HepG2 (cell line): ENCODE data around the gene RIMKLB. TPM values are rescaled to one million over a fixed set of nuclear protein-coding genes. Genes with fewer than 3 reads are reported as not detected.

ENCODE experiments used
- ATAC-seq: fragments of 200-7000 bp; cut with Tn5 transposase; 3 replicates; pipeline ENCODE4 v1.9.1; 2020; ENCODE audit warnings: mild to moderate bottlenecking, moderate library complexity
- BruUV-seq: library from RNA; stranded (reverse); fragments of 400-500 nt; replicated peaks from 2 replicates; lab custom pipeline; 2021; lab: Mats Ljungman, UMichigan
- CTCF ChIA-PET: fragments of 300-600 bp; formaldehyde crosslinking; extraction: SDS; loops from one replicate; lab custom pipeline; 2021; ENCODE audit warnings: low total read pairs, inconsistent platforms, low intra/inter-chr PET ratio; lab: Yijun Ruan, JAX
- POLR2A ChIA-PET: fragments of 350-600 bp; sonication (Branson Sonifier 250); formaldehyde crosslinking; loops from one replicate; lab custom pipeline; 2020; ENCODE audit warnings: antibody characterized with exemption, inconsistent platforms; lab: Yijun Ruan, JAX
- DNase-seq: peaks from one replicate; pipeline ENCODE4 v3.0.0-alpha.2; 2015; ENCODE audit warnings: low spot score
- FAIRE-seq: peaks from 3 replicates; lab custom pipeline; 2011; peaks lifted over from hg19 to GRCh38; lab: Jason Lieb, UNC
- H2AFZ ChIP-seq: one replicate; pipeline ENCODE4 v1.6.1; 2011; ENCODE audit warnings: low read length, inconsistent platforms
- H3K27ac ChIP-seq: fragments of 300-600 bp; 3 replicates; pipeline ENCODE4 v1.8.0; 2011; ENCODE audit warnings: mixed run types, mild to moderate bottlenecking, mixed read lengths, low read length, inconsistent platforms; ENCODE audit not compliant: insufficient read depth; ENCODE audit errors: extremely low read length
- H3K27me3 ChIP-seq, 2 experiments: fragments of 200-600 bp in 1 of 2; 2 replicates in 1 of 2; 3 replicates in 1 of 2; pipeline versions ENCODE4 v1.6.0 to v1.8.0; 2011; ENCODE audit warnings: low read length in 2 of 2, mild to moderate bottlenecking in 2 of 2, moderate library complexity in 2 of 2, inconsistent platforms in 1 of 2; ENCODE audit not compliant: insufficient read depth in 2 of 2, control insufficient read depth in 1 of 2
- H3K36me3 ChIP-seq, 2 experiments: fragments of 200-600 bp in 1 of 2; replicated peaks in 1 of 2; 2 replicates in 1 of 2; 3 replicates in 1 of 2; pipeline versions ENCODE4 v1.5.1 to v1.8.0; 2011; ENCODE audit warnings: low read length in 2 of 2, inconsistent platforms in 1 of 2; ENCODE audit not compliant: insufficient read depth in 2 of 2, control insufficient read depth in 1 of 2
- H3K4me1 ChIP-seq: 2 replicates; pipeline ENCODE4 v1.5.1; 2012; ENCODE audit warnings: low read length, inconsistent platforms; ENCODE audit not compliant: insufficient read depth
- H3K4me2 ChIP-seq: 2 replicates; pipeline ENCODE4 v1.6.0; 2011; ENCODE audit warnings: low read depth, low read length, inconsistent platforms
- H3K4me3 ChIP-seq, 3 experiments: fragments of 200-600 bp in 1 of 3; sonication (generic), shearing (Covaris generic) in 1 of 3; replicated peaks in 1 of 3; 2 replicates each; pipeline ENCODE4 v1.5.1; 2011 to 2016; ENCODE audit warnings: low read length in 3 of 3, inconsistent platforms in 2 of 3, low read depth in 2 of 3, mild to moderate bottlenecking in 2 of 3, control low read depth in 1 of 3, mixed read lengths in 1 of 3; ENCODE audit not compliant: insufficient read depth in 1 of 3
- H3K79me2 ChIP-seq: one replicate; pipeline ENCODE4 v1.6.1; 2011; ENCODE audit warnings: low read length, inconsistent platforms; ENCODE audit not compliant: insufficient read depth
- H3K9ac ChIP-seq: 2 replicates; pipeline ENCODE4 v1.6.0; 2011; ENCODE audit warnings: mild to moderate bottlenecking, low read depth, low read length, inconsistent platforms; ENCODE audit not compliant: insufficient read depth
- H3K9me3 ChIP-seq: 2 replicates; pipeline ENCODE4 v1.5.1; 2012; ENCODE audit warnings: mild to moderate bottlenecking, low read length
- H4K20me1 ChIP-seq: 2 replicates; pipeline ENCODE4 v1.6.0; 2011; ENCODE audit warnings: inconsistent platforms, mild to moderate bottlenecking, low read length, moderate library complexity; ENCODE audit not compliant: insufficient read depth
- ARNT ChIP-seq: fragments of 450-650 bp; IDR thresholded peaks from 2 replicates; pipeline ENCODE4 v1.6.1; 2017
- BRF2 ChIP-seq: sonication (generic); formaldehyde crosslinking; IDR thresholded peaks from 2 replicates; pipeline ENCODE4 v1.8.1; 2022; ENCODE audit warnings: mild to moderate bottlenecking, missing genetic modification reagents
- NFKB2 ChIP-seq: sonication (generic); formaldehyde crosslinking; IDR thresholded peaks from 2 replicates; pipeline ENCODE4 v1.4.0; 2020; ENCODE audit warnings: missing genetic modification reagents, borderline replicate concordance
- PHF20 ChIP-seq: sonication (generic); formaldehyde crosslinking; IDR thresholded peaks from 2 replicates; pipeline ENCODE4 v1.5.0; 2020; ENCODE audit warnings: mild to moderate bottlenecking, missing genetic modification reagents
- PHF8 ChIP-seq: sonication (generic); formaldehyde crosslinking; IDR thresholded peaks from 2 replicates; pipeline ENCODE4 v1.5.0; 2020; ENCODE audit warnings: missing genetic modification reagents
- REL ChIP-seq: sonication (generic); formaldehyde crosslinking; conservative IDR thresholded peaks from 2 replicates; pipeline ENCODE4 v1.8.0; 2022; ENCODE audit warnings: mild to moderate bottlenecking, missing genetic modification reagents, moderate library complexity
- ZNF484 ChIP-seq: sonication (generic); formaldehyde crosslinking; IDR thresholded peaks from 2 replicates; pipeline ENCODE4 v1.5.1; 2020; ENCODE audit warnings: mild to moderate bottlenecking, low read depth, missing genetic modification reagents, borderline replicate concordance
- ZNF619 ChIP-seq: sonication (generic); formaldehyde crosslinking; IDR thresholded peaks from 2 replicates; pipeline ENCODE4 v1.4.0; 2020; ENCODE audit warnings: mild to moderate bottlenecking, missing genetic modification reagents
- ZNF7 ChIP-seq: IDR thresholded peaks from 2 replicates; pipeline ENCODE4 v1.6.1; 2016; ENCODE audit warnings: missing biosample characterization, missing genetic modification reagents
- WGBS: methylation state at CpG from one replicate; pipeline ENCODE4 v1.1.6; 2017; ENCODE audit warnings: low lambda C conversion rate; 5-methylcytosine and 5-hydroxymethylcytosine counted together
- in situ Hi-C: cut with HindIII; loops from 2 replicates; pipeline ENCODE4 v1.10.0; 2017; ENCODE audit warnings: low pct_unique_long_range_greater_than_20kb; ENCODE audit not compliant: extremely low pct_ligation_motif_present
- intact Hi-C: fragments of 100-400 bp; cut with micrococcal nuclease; formaldehyde crosslinking; loops from one replicate; pipeline ENCODE4 v1.10.0; 2022; ENCODE audit not compliant: unreplicated experiment
- polyA plus RNA-seq, 8 experiments: library from polyadenylated mRNA; depleted of rRNA in 3 of 8; stranded (reverse) in 7 of 8; unstranded in 1 of 8; fragments of >200 nt; fragmentation: Illumina TruSeq in 4 of 8; extraction: Trizol in 4 of 8; gene quantifications; 2 replicates each; pipeline versions ENCODE4 v1.2.1 to v1.2.3, GENCODE V29; 2011 to 2016; ENCODE audit warnings: low read depth in 4 of 8, missing spikeins in 1 of 8, mixed read lengths in 1 of 8; ENCODE audit not compliant: insufficient read depth in 1 of 8
- total RNA-seq, 5 experiments: library from RNA; depleted of rRNA; stranded (reverse); fragments of >200 nt; fragmentation: Illumina TruSeq; extraction: Trizol; gene quantifications; 2 replicates each; pipeline ENCODE4 v1.2.3, GENCODE V29; 2016; ENCODE audit warnings: low read depth in 1 of 5
- TF ChIP-seq, protein P1 (sequence below): sonication (generic); formaldehyde crosslinking; IDR thresholded peaks from 2 replicates; pipeline ENCODE4 v1.8.1; 2023; ENCODE audit warnings: missing genetic modification reagents, inconsistent platforms, borderline replicate concordance
- TF ChIP-seq, protein P2 (sequence below): sonication (generic); formaldehyde crosslinking; IDR thresholded peaks from 2 replicates; pipeline ENCODE4 v1.8.1; 2023; ENCODE audit warnings: mild to moderate bottlenecking, missing genetic modification reagents

The RIMKLB gene
- total and polyA plus RNA-seq, 2 of the 13 experiments (the other 11 are each of a cell fraction or from before 2014, with no cell fraction given), result 0.33 to 0.40 TPM

DNA sequence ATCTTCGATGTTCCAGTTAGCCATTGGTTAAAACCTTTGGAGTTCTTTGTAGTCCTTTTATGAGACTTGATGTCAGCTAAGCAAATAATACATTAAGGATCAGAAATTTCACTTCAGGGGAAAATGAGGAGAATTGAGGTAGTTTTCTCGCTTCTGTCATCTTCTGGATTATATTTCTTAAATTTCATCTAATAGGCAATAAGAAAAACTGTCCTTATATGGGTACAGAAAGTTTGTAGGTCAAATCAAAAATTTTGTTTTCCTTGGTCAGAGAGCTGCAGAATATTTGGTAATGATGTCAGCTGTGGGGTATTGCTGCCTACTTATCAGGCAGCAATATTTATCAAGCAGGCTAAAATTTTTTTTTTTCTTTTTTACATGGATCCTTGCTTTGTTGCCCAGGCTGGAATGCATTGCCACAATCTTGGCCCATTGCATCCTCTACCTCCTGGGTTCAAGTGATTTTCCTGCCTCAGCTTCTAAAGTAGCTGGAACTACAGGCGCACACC, 37.1 kb downstream of the RIMKLB start:
- no peak for ATAC-seq
- intact Hi-C loops, result no loop called here
- FAIRE-seq, result no peak

More for the DNA sequence above, 37.1 kb downstream of the RIMKLB start:
- Histone ChIP-seq H3K9me3 (no peaks in the 10 kb centered on the region), H3K4me3 (no peak overlapping the region), H3K4me1 (no peaks in the 10 kb centered on the region), H4K20me1 (no peaks in the 10 kb centered on the region; the same call in 1 of the 2 replicates), H3K79me2 (no peaks in the 10 kb centered on the region), H3K4me2 (no peak overlapping the region), H3K9ac (no peak overlapping the region), H3K36me3 (no peaks in the 10 kb centered on the region), H2AFZ (no peak overlapping the region), H3K27me3 (no peaks in the 10 kb centered on the region), H3K27ac (no peak overlapping the region)
- CTCF ChIA-PET, result no interaction called here
- no peak for DNase-seq
- in situ Hi-C loops, result no loop called here
- no TSS peak for BruUV-seq
- 48% methylated on average over 3 of the region's 3 CpGs for WGBS
- TF ChIP-seq ZNF484 (CRISPR knock-in tag), result no peak
- no peak for TF ChIP-seq BRF2 (CRISPR knock-in tag)
- no peak for TF ChIP-seq ZNF7 (CRISPR knock-in tag)
- TF ChIP-seq, protein P1, sequence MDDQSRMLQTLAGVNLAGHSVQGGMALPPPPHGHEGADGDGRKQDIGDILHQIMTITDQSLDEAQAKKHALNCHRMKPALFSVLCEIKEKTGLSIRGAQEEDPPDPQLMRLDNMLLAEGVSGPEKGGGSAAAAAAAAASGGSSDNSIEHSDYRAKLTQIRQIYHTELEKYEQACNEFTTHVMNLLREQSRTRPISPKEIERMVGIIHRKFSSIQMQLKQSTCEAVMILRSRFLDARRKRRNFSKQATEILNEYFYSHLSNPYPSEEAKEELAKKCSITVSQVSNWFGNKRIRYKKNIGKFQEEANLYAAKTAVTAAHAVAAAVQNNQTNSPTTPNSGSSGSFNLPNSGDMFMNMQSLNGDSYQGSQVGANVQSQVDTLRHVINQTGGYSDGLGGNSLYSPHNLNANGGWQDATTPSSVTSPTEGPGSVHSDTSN, result no peak
- TF ChIP-seq, protein P2, sequence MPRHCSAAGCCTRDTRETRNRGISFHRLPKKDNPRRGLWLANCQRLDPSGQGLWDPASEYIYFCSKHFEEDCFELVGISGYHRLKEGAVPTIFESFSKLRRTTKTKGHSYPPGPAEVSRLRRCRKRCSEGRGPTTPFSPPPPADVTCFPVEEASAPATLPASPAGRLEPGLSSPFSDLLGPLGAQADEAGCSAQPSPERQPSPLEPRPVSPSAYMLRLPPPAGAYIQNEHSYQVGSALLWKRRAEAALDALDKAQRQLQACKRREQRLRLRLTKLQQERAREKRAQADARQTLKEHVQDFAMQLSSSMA (CRISPR knock-in tag), result no peak
- no peak for TF ChIP-seq REL (CRISPR knock-in tag)
- TF ChIP-seq PHF20 (CRISPR knock-in tag), result no peak
- TF ChIP-seq NFKB2 (CRISPR knock-in tag), result no peak
- no peak for TF ChIP-seq ARNT
- TF ChIP-seq PHF8 (CRISPR knock-in tag), result no peak
- TF ChIP-seq ZNF619, result no peak
- POLR2A ChIA-PET, result no interaction called here
